GM12878 (cell line): ENCODE data around the gene SRXN1. TPM values are rescaled to one million over a fixed set of nuclear protein-coding genes. Genes with fewer than 3 reads are reported as not detected.

Experiments
- ATAC-seq: fragments of 200-7000 bp; cut with Tn5 transposase; 3 replicates; pipeline ENCODE4 v1.9.1; 2020; ENCODE audit warnings: mild to moderate bottlenecking, moderate library complexity
- BruUV-seq: library from RNA; stranded (reverse); fragments of 400-500 nt; replicated peaks from 2 replicates; lab custom pipeline; 2021; lab: Mats Ljungman, UMichigan
- CTCF ChIA-PET: fragments of 300-600 bp; sonication (Branson Sonifier 250); formaldehyde crosslinking; extraction: SDS; loops from one replicate; lab custom pipeline; 2021; ENCODE audit warnings: inconsistent platforms; lab: Yijun Ruan, JAX
- POLR2A ChIA-PET: fragments of 350-600 bp; formaldehyde crosslinking; extraction: SDS; loops from one replicate; lab custom pipeline; 2021; ENCODE audit warnings: inconsistent platforms; lab: Charles Lee
- RAD21 ChIA-PET: fragments of 300-600 bp; sonication (Branson Sonifier 250); formaldehyde crosslinking; loops from one replicate; lab custom pipeline; 2023; ENCODE audit warnings: antibody characterized with exemption; ENCODE audit not compliant: unreplicated experiment; lab: Charles Lee
- SMC1A ChIA-PET: fragments of 300-600 bp; sonication (Branson Sonifier 250); formaldehyde crosslinking; loops from one replicate; lab custom pipeline; 2023; ENCODE audit not compliant: unreplicated experiment, uncharacterized antibody; lab: Charles Lee
- DNase-seq: peaks from one replicate; pipeline ENCODE4 v3.0.0-alpha.2; 2011; ENCODE audit warnings: low read depth, low spot score
- FAIRE-seq: peaks from 3 replicates; lab custom pipeline; 2011; peaks lifted over from hg19 to GRCh38; lab: Jason Lieb, UNC
- H2AFZ ChIP-seq: 2 replicates; pipeline ENCODE4 v1.6.0; 2011; ENCODE audit warnings: low read depth, low read length, control low read depth; ENCODE audit not compliant: control insufficient read depth
- H3K27ac ChIP-seq: 2 replicates; pipeline ENCODE4 v1.5.1; 2011; ENCODE audit warnings: control low read depth; ENCODE audit not compliant: control insufficient read depth, insufficient read depth
- H3K27me3 ChIP-seq, 2 experiments: replicated peaks in 1 of 2; 2 replicates each; pipeline versions ENCODE4 v1.6.0 to v1.6.1; 2011; ENCODE audit warnings: low read length in 1 of 2; ENCODE audit not compliant: control insufficient read depth in 2 of 2, insufficient read depth in 2 of 2
- H3K36me3 ChIP-seq, 2 experiments: 2 replicates each; pipeline ENCODE4 v1.5.1; 2011; ENCODE audit warnings: low read length in 1 of 2; ENCODE audit not compliant: control insufficient read depth in 2 of 2, insufficient read depth in 2 of 2
- H3K4me1 ChIP-seq: 2 replicates; pipeline ENCODE4 v1.6.1; 2011; ENCODE audit warnings: mild to moderate bottlenecking, low read length, moderate library complexity, mixed read lengths; ENCODE audit not compliant: control insufficient read depth, insufficient read depth
- H3K4me2 ChIP-seq: 2 replicates; pipeline ENCODE4 v1.6.0; 2011; ENCODE audit warnings: control low read depth; ENCODE audit not compliant: control insufficient read depth, insufficient read depth
- H3K4me3 ChIP-seq: fragments of 200-600 bp; sonication (generic); 2 replicates; pipeline ENCODE4 v1.5.1; 2016
- H3K79me2 ChIP-seq: 2 replicates; pipeline ENCODE4 v1.6.0; 2011; ENCODE audit warnings: low read length; ENCODE audit not compliant: control insufficient read depth, insufficient read depth
- H3K9ac ChIP-seq: 2 replicates; pipeline ENCODE4 v1.8.0; 2011; ENCODE audit warnings: low read length, control low read depth, mixed read lengths; ENCODE audit not compliant: control insufficient read depth, insufficient read depth
- H3K9me3 ChIP-seq: replicated peaks from 3 replicates; pipeline ENCODE4 v1.5.1; 2011; ENCODE audit warnings: mild to moderate bottlenecking, low read length; ENCODE audit not compliant: control insufficient read depth, insufficient read depth
- H4K20me1 ChIP-seq: 2 replicates; pipeline ENCODE4 v1.6.0; 2011; ENCODE audit not compliant: control insufficient read depth, insufficient read depth
- BCL11A ChIP-seq: IDR thresholded peaks from 2 replicates; pipeline ENCODE4 v1.6.1; 2011; ENCODE audit warnings: low read depth, low read length
- NFXL1 ChIP-seq: fragments of 450-650 bp; IDR thresholded peaks from 2 replicates; pipeline ENCODE4 v1.6.1; 2017; ENCODE audit warnings: antibody characterized with exemption, mild to moderate bottlenecking, borderline replicate concordance
- POLR2AphosphoS5 ChIP-seq: IDR thresholded peaks from 2 replicates; pipeline ENCODE4 v1.6.1; 2011; ENCODE audit warnings: mild to moderate bottlenecking, low read length, inconsistent platforms
- RELA ChIP-seq: fragments of 450-650 bp; IDR thresholded peaks from 2 replicates; pipeline ENCODE4 v1.8.0; 2014; ENCODE audit warnings: borderline replicate concordance; ENCODE audit not compliant: partially characterized antibody
- SMARCA5 ChIP-seq: fragments of 450-650 bp; IDR thresholded peaks from 2 replicates; pipeline ENCODE4 v1.6.1; 2017; ENCODE audit warnings: mild to moderate bottlenecking
- WRNIP1 ChIP-seq: IDR thresholded peaks from 2 replicates; pipeline ENCODE4 v1.6.1; 2011; ENCODE audit warnings: low read depth, low read length, improper control_type of control experiment, borderline replicate concordance
- ZNF24 ChIP-seq: fragments of 450-650 bp; IDR thresholded peaks from 2 replicates; pipeline ENCODE4 v1.6.1; 2017; ENCODE audit warnings: antibody characterized with exemption, mild to moderate bottlenecking
- ZSCAN29 ChIP-seq: fragments of 450-650 bp; IDR thresholded peaks from 2 replicates; pipeline ENCODE4 v1.6.1; 2017; ENCODE audit warnings: mild to moderate bottlenecking, moderate library complexity
- WGBS: methylation state at CpG from one replicate; pipeline ENCODE4 v1.1.6; 2016; ENCODE audit warnings: low lambda C conversion rate; ENCODE audit not compliant: insufficient replicate concordance, insufficient coverage; ENCODE audit errors: missing lambda C conversion rate; 5-methylcytosine and 5-hydroxymethylcytosine counted together
- in situ Hi-C: fragments of 300-500 bp; cut with MboI; formaldehyde crosslinking; loops from 9 replicates; pipeline ENCODE4 v1.14.3; 2018; ENCODE audit warnings: mixed read lengths
- intact Hi-C: fragments of 100-400 bp; cut with micrococcal nuclease; formaldehyde crosslinking; loops from one replicate; pipeline ENCODE4 v1.14.2; 2022; ENCODE audit not compliant: unreplicated experiment
- polyA plus RNA-seq, 11 experiments: library from polyadenylated mRNA; depleted of rRNA in 4 of 11; unstranded in 6 of 11; stranded (reverse) in 5 of 11; fragments of >200 nt; fragmentation: Nextera tagmentation in 4 of 11; fragmentation: Illumina TruSeq in 1 of 11; extraction: Ambion mirVana in 4 of 11; extraction: Trizol in 1 of 11; gene quantifications; 1 replicate in 1 of 11; 2 replicates in 10 of 11; pipeline versions ENCODE4 v1.2.1 to v1.2.3, GENCODE V29; 2011 to 2016; ENCODE audit warnings: inconsistent platforms in 2 of 11, missing spikeins in 2 of 11, low read depth in 1 of 11
- total RNA-seq, 4 experiments: library from RNA; depleted of rRNA in 3 of 4; stranded (reverse); fragments of >200 nt in 3 of 4; fragmentation: Illumina TruSeq in 1 of 4; extraction: Trizol in 1 of 4; gene quantifications; 2 replicates each; pipeline versions ENCODE4 v1.2.1 to v1.2.3, GENCODE V29; 2013 to 2021
- TF ChIP-seq, protein P1 (sequence below): fragments of 450-650 bp; IDR thresholded peaks from 2 replicates; pipeline ENCODE4 v1.6.1; 2016; ENCODE audit warnings: mild to moderate bottlenecking
- TF ChIP-seq, protein P2 (sequence below): fragments of 450-650 bp; formaldehyde crosslinking; IDR thresholded peaks from 2 replicates; pipeline ENCODE4 v1.4.0; 2020; ENCODE audit warnings: mild to moderate bottlenecking, moderate library complexity
- TF ChIP-seq, protein P3 (sequence below): fragments of 450-650 bp; IDR thresholded peaks from 2 replicates; pipeline ENCODE4 v1.6.1; 2016; ENCODE audit warnings: mild to moderate bottlenecking, moderate library complexity, borderline replicate concordance

SRXN1 gene
- total and polyA plus RNA-seq, 10 of the 15 experiments (the other 5 are each of a cell fraction or from before 2014, with no cell fraction given), result 4.1 to 20.5 (median 15.6) TPM

DNA sequence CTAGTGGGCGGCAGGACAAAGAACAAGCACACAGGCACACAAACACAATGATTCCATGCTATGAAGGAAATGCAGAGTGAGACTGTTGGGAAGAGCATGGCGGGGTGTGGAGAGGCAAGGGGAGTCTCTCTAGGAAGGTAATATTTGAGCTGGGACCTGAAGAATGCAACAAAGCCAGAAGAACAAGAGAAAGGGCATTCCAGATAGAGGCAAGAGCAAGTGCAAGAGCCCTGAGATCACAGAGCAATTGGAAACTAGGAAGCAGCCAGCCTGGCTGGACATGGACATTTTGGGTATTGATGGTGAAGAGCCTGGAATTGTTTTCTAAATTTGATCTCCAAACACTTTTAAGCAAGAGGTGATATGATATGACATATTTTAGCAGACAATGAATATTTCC, 15.4 kb downstream of the SRXN1 start (continued):
- TF ChIP-seq, protein P1, sequence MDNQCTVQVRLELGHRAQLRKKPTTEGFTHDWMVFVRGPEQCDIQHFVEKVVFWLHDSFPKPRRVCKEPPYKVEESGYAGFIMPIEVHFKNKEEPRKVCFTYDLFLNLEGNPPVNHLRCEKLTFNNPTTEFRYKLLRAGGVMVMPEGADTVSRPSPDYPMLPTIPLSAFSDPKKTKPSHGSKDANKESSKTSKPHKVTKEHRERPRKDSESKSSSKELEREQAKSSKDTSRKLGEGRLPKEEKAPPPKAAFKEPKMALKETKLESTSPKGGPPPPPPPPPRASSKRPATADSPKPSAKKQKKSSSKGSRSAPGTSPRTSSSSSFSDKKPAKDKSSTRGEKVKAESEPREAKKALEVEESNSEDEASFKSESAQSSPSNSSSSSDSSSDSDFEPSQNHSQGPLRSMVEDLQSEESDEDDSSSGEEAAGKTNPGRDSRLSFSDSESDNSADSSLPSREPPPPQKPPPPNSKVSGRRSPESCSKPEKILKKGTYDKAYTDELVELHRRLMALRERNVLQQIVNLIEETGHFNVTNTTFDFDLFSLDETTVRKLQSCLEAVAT, result no peak
- TF ChIP-seq ZSCAN29, result no peak
- no peak for TF ChIP-seq SMARCA5
- no peak for TF ChIP-seq NFXL1

DNA sequence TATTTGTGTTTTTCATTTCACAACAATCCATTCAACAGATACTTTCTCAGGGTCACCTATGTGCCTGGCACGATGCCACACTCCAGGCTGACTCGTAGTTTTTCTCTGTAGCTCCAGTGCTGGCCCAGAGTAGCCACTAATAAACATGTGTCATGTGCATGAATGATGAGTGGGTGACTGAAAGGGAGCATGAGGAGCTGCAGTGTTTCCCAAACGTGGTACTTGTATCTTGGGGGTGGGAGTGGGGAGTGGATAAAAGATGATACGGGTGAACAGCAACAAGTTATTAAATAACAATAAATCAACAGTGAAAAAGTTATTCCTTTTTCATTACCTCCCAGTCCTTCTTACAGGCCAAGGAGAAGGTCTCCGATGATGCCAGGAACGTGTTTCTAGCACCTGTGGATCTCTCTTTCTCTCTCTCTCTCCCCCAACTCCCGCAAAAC, 17.1 kb downstream of the SRXN1 start:
- no peaks in the 10 kb centered on the region for H3K9me3 ChIP-seq
- H3K9ac ChIP-seq, result no peak overlapping the region
- ChIA-PET SMC1A (no interaction called here), CTCF (no interaction called here), RAD21 (no interaction called here), POLR2A (no interaction called here)
- no peaks in the 10 kb centered on the region for H3K36me3 ChIP-seq
- H3K79me2 ChIP-seq, result no peaks in the 10 kb centered on the region
- H3K4me2 ChIP-seq, result no peak overlapping the region
- DNase-seq (no peak), FAIRE-seq (no peak), ATAC-seq (no peak)
- in situ Hi-C loops (no loop called here), intact Hi-C loops (no loop called here)
- WGBS, result 26% methylated on average over 7 of the region's 7 CpGs
- no peaks in the 10 kb centered on the region for H3K4me1 ChIP-seq
- BruUV-seq, result no TSS peak
- no peak overlapping the region for H2AFZ ChIP-seq
- H3K27ac ChIP-seq, result no peak overlapping the region
- H3K4me3 ChIP-seq, result no peak overlapping the region
- H3K27me3 ChIP-seq, result peaks cover 0 to 2% of the 10 kb centered on the region in 2 experiments; a peak in 2 of 4 replicates
- H4K20me1 ChIP-seq, result no peaks in the 10 kb centered on the region
- TF ChIP-seq, protein P2, sequence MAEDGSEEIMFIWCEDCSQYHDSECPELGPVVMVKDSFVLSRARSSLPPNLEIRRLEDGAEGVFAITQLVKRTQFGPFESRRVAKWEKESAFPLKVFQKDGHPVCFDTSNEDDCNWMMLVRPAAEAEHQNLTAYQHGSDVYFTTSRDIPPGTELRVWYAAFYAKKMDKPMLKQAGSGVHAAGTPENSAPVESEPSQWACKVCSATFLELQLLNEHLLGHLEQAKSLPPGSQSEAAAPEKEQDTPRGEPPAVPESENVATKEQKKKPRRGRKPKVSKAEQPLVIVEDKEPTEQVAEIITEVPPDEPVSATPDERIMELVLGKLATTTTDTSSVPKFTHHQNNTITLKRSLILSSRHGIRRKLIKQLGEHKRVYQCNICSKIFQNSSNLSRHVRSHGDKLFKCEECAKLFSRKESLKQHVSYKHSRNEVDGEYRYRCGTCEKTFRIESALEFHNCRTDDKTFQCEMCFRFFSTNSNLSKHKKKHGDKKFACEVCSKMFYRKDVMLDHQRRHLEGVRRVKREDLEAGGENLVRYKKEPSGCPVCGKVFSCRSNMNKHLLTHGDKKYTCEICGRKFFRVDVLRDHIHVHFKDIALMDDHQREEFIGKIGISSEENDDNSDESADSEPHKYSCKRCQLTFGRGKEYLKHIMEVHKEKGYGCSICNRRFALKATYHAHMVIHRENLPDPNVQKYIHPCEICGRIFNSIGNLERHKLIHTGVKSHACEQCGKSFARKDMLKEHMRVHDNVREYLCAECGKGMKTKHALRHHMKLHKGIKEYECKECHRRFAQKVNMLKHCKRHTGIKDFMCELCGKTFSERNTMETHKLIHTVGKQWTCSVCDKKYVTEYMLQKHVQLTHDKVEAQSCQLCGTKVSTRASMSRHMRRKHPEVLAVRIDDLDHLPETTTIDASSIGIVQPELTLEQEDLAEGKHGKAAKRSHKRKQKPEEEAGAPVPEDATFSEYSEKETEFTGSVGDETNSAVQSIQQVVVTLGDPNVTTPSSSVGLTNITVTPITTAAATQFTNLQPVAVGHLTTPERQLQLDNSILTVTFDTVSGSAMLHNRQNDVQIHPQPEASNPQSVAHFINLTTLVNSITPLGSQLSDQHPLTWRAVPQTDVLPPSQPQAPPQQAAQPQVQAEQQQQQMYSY, result no peak
- TF ChIP-seq BCL11A (no peak), POLR2AphosphoS5 (no peak), RELA (no peak), ZNF24 (no peak), WRNIP1 (no peak)
- TF ChIP-seq, protein P3, sequence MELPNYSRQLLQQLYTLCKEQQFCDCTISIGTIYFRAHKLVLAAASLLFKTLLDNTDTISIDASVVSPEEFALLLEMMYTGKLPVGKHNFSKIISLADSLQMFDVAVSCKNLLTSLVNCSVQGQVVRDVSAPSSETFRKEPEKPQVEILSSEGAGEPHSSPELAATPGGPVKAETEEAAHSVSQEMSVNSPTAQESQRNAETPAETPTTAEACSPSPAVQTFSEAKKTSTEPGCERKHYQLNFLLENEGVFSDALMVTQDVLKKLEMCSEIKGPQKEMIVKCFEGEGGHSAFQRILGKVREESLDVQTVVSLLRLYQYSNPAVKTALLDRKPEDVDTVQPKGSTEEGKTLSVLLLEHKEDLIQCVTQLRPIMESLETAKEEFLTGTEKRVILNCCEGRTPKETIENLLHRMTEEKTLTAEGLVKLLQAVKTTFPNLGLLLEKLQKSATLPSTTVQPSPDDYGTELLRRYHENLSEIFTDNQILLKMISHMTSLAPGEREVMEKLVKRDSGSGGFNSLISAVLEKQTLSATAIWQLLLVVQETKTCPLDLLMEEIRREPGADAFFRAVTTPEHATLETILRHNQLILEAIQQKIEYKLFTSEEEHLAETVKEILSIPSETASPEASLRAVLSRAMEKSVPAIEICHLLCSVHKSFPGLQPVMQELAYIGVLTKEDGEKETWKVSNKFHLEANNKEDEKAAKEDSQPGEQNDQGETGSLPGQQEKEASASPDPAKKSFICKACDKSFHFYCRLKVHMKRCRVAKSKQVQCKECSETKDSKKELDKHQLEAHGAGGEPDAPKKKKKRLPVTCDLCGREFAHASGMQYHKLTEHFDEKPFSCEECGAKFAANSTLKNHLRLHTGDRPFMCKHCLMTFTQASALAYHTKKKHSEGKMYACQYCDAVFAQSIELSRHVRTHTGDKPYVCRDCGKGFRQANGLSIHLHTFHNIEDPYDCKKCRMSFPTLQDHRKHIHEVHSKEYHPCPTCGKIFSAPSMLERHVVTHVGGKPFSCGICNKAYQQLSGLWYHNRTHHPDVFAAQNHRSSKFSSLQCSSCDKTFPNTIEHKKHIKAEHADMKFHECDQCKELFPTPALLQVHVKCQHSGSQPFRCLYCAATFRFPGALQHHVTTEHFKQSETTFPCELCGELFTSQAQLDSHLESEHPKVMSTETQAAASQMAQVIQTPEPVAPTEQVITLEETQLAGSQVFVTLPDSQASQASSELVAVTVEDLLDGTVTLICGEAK, result no peak
